ENCODE results near the gene DVL1. TPM values are rescaled to one million over a fixed set of nuclear protein-coding genes. Genes with fewer than 3 reads are reported as not detected.
"Not testable (repeated sequence)": the region's sequence is repeated elsewhere in the genome, so short reads cannot be mapped to it uniquely, and the experiment has no call there.

DVL1 gene
- total RNA-seq, 1 donor from 2014 or later, result 91.4 TPM

GRCh38 chr1:1319646-1319941, 29.6 kb downstream of the DVL1 start:
- DNase-seq (ENCODE audit: low spot score) (no peak), ATAC-seq (no peak)
- intact Hi-C loops (cut with DNase I), result no loop called here

- no peak for ATAC-seq
- intact Hi-C loops (cut with DNase I), result no loop called here
- DNase-seq (ENCODE audit: low spot score), result no peak
These were observed 30.2 kb downstream of the DVL1 start for GRCh38 chr1:1318777-1319645.

GRCh38 chr1:1318131-1318652, 31.0 kb downstream of the DVL1 start:
- ATAC-seq, result peak; percentile 78

GRCh38 chr1:1317420-1317819, 31.8 kb downstream of the DVL1 start:
- intact Hi-C loops (cut with DNase I), result no loop called here
- no peak for DNase-seq (ENCODE audit: low spot score)
- no peak for ATAC-seq

More at GRCh38 chr1:1318131-1318652, 31.0 kb downstream of the DVL1 start:
- DNase-seq (ENCODE audit: low spot score), result no peak
- intact Hi-C loops (cut with DNase I), result no loop called here

GRCh38 chr1:1316199-1316598, 33.0 kb downstream of the DVL1 start:
- intact Hi-C loops (cut with DNase I); ATAC-seq; DNase-seq (ENCODE audit: low spot score): not testable (repeated sequence)

GRCh38 chr1:1315435-1315954, 33.7 kb downstream of the DVL1 start:
- intact Hi-C loops (cut with DNase I), result no loop called here
- DNase-seq (ENCODE audit: low spot score) (no peak), ATAC-seq (no peak)

- DNase-seq (ENCODE audit: low spot score) (no peak), ATAC-seq (no peak)
- intact Hi-C loops (cut with DNase I), result no loop called here
These were observed 34.4 kb downstream of the DVL1 start for GRCh38 chr1:1314678-1315335.

GRCh38 chr1:1314237-1314586, 35.0 kb downstream of the DVL1 start:
- DNase-seq (ENCODE audit: low spot score) (no peak), ATAC-seq (no peak)
- intact Hi-C loops (cut with DNase I), result no loop called here

GRCh38 chr1:1313500-1314236, 35.5 kb downstream of the DVL1 start:
- intact Hi-C loops (cut with DNase I), result no loop called here
- no peak for DNase-seq (ENCODE audit: low spot score)
- no peak for ATAC-seq

GRCh38 chr1:1312450-1313314, 36.5 kb downstream of the DVL1 start:
- intact Hi-C loops (cut with DNase I), result no loop called here
- no peak for DNase-seq (ENCODE audit: low spot score)
- no peak for ATAC-seq

- no peak for ATAC-seq
- no peak for DNase-seq (ENCODE audit: low spot score)
- intact Hi-C loops (cut with DNase I), result no loop called here
These were observed 37.8 kb downstream of the DVL1 start for GRCh38 chr1:1311107-1312104.

GRCh38 chr1:1310476-1311053, 38.7 kb downstream of the DVL1 start:
- ATAC-seq (no peak), DNase-seq (ENCODE audit: low spot score) (no peak)
- intact Hi-C loops (cut with DNase I), result no loop called here

GRCh38 chr1:1310109-1310385, 39.2 kb downstream of the DVL1 start:
- ATAC-seq (no peak), DNase-seq (ENCODE audit: low spot score) (no peak)
- intact Hi-C loops (cut with DNase I), result no loop called here

GRCh38 chr1:1309251-1310108, 39.7 kb downstream of the DVL1 start:
- intact Hi-C loops (cut with DNase I), result no loop called here
- ATAC-seq, result no peak
- DNase-seq (ENCODE audit: low spot score), result no peak

- ATAC-seq (no peak), DNase-seq (ENCODE audit: low spot score) (no peak)
- intact Hi-C loops (cut with DNase I), result no loop called here
These were observed 40.4 kb downstream of the DVL1 start for GRCh38 chr1:1308756-1309250.
